Calu3 (cell line): ENCODE measurements around the gene TUBB6. TPM values are rescaled to one million over a fixed set of nuclear protein-coding genes. Genes with fewer than 3 reads are reported as not detected.

ENCODE experiments used
- BruUV-seq: library from RNA; stranded (reverse); fragments of 400-500 nt; replicated peaks from 2 replicates; lab custom pipeline; 2021; lab: Mats Ljungman, UMichigan
- CTCF ChIA-PET: fragments of 300-600 bp; sonication (Branson Sonifier 250); formaldehyde crosslinking; loops from one replicate; lab custom pipeline; 2022; ENCODE audit warnings: antibody characterized with exemption; lab: Charles Lee
- DNase-seq: peaks from one replicate; pipeline ENCODE4 v3.0.0; 2022
- H3K27ac Mint-ChIP-seq: one replicate; pipeline ENCODE4 v1.8.0; 2022; ENCODE audit warnings: mixed read lengths; ENCODE audit not compliant: unreplicated experiment
- H3K27me3 Mint-ChIP-seq: one replicate; pipeline ENCODE4 v1.8.0; 2022; ENCODE audit warnings: mixed read lengths; ENCODE audit not compliant: unreplicated experiment
- H3K36me3 Mint-ChIP-seq: one replicate; pipeline ENCODE4 v1.8.0; 2022; ENCODE audit warnings: mild to moderate bottlenecking, moderate library complexity, mixed read lengths; ENCODE audit not compliant: insufficient read depth, unreplicated experiment
- H3K4me1 Mint-ChIP-seq: one replicate; pipeline ENCODE4 v1.8.0; 2022; ENCODE audit warnings: mild to moderate bottlenecking, low read depth, mixed read lengths; ENCODE audit not compliant: unreplicated experiment
- H3K4me3 Mint-ChIP-seq: one replicate; pipeline ENCODE4 v1.8.0; 2022; ENCODE audit warnings: mild to moderate bottlenecking, low read depth, moderate library complexity, mixed read lengths; ENCODE audit not compliant: unreplicated experiment
- H3K9me3 Mint-ChIP-seq: one replicate; pipeline ENCODE4 v1.8.0; 2022; ENCODE audit warnings: low read depth, mixed read lengths; ENCODE audit not compliant: unreplicated experiment
- CTCF ChIP-seq: fragments of 200-600 bp; IDR thresholded peaks from one replicate; pipeline ENCODE4 v1.8.0; 2022; ENCODE audit warnings: antibody characterized with exemption; ENCODE audit not compliant: unreplicated experiment
- intact Hi-C: fragments of 100-400 bp; cut with micrococcal nuclease; formaldehyde crosslinking; loops from one replicate; pipeline ENCODE4 v1.10.0; 2022; ENCODE audit not compliant: unreplicated experiment
- total RNA-seq: library from RNA; stranded (reverse); gene quantifications from 2 replicates; pipeline ENCODE4 v1.2.3, GENCODE V29; 2022

Gene TUBB6
- total RNA-seq, 1 experiment from 2014 or later = 25.7 TPM

DNA sequence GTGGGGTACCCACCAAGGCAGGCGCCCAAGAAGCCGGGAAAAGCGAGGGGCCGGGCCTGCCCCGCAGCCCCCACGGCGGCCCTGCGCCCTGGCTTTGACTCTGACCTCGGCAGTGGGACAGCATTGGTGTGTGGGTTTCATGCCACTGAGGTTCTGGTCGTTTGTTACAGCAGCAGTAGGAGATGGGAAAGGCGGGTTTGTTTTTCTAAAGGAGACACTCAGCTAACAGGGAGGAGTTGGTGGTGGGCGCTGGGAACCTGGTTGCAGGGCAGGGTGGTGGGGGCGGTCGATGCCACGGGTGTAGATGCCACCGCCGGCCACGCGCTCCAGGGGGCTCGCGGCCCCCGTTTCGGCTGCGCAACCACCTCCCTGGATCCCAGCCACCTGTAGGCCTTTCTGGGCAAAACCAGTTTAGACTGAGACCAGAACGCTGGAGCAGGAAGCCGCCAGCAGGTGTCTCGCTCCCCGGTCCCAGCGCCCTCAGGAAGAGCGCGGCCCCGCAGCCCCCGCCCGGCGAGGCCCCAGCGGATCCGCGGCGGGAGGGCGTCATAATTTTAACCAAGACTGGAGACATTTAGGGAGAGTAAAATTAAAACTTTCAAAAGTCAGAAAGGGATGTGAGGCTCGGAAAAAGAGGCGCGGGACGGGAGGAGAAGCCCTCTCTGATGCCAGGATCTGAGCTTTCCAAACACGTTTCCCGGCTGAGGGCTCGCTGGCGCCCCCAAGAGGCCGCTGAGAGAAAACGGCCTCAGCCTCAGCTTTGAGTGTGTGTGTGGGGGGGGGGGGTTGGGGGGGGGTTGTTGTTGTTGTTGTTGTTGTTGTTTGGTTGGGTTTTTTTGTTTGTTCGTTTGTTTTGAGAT is 36.4 kb upstream of the TUBB6 start:
- H3K4me1 Mint-ChIP-seq = no peaks in the 10 kb centered on the region
- peaks cover 3% of the 10 kb centered on the region for H3K36me3 Mint-ChIP-seq
- H3K9me3 Mint-ChIP-seq = no peaks in the 10 kb centered on the region
- intact Hi-C loops = loop anchor here (1.0 kb wide), 1 partner anchor 37 kb away; the partner anchor contains the start of gene TUBB6
- DNase-seq = peak; percentile 85
- no TSS peak for BruUV-seq
- peak overlapping the region; percentile 77 for H3K4me3 Mint-ChIP-seq
- TF ChIP-seq CTCF = peak; percentile 90
- peaks cover 25% of the 10 kb centered on the region for H3K27me3 Mint-ChIP-seq
- H3K27ac Mint-ChIP-seq = no peak overlapping the region
- CTCF ChIA-PET = interaction anchor here (0.6 to 1.8 kb wide), 16 partner anchors 9 to 452 kb away, joined by 3 to 21 read pairs (median 6); partner anchors contain the start of gene AFG3L2

DNA sequence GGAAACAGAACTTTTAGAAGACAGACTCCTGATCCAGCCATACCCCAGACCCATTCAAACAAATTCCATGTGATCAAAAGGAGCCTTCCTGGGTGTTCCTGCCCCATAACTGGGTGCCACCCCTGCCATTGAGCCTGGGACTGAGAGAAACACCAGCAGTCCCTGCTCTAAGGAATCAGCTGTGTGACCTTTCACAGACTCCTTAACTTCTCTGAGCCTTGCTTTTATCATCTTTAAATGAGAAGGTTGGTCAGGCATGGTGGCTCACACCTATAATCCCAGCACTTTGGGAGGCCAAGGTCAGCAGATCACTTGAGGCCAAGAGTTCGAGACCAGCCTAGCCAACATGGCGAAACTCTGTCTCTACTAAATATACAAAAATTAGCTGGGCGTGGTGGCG is 33.2 kb upstream of the TUBB6 start:
- Mint-ChIP-seq H3K4me3 (no peak overlapping the region), H3K36me3 (peaks cover 3% of the 10 kb centered on the region), H3K27me3 (peaks cover 15% of the 10 kb centered on the region), H3K4me1 (no peaks in the 10 kb centered on the region), H3K9me3 (no peaks in the 10 kb centered on the region), H3K27ac (no peak overlapping the region)
- DNase-seq = no peak
- intact Hi-C loops = no loop called here
- CTCF ChIA-PET = interaction anchor here (1.8 kb wide), 1 partner anchor 13 kb away, joined by 5 read pairs; no protein-coding TSS in a partner anchor
- no TSS peak for BruUV-seq
- no peak for TF ChIP-seq CTCF

DNA sequence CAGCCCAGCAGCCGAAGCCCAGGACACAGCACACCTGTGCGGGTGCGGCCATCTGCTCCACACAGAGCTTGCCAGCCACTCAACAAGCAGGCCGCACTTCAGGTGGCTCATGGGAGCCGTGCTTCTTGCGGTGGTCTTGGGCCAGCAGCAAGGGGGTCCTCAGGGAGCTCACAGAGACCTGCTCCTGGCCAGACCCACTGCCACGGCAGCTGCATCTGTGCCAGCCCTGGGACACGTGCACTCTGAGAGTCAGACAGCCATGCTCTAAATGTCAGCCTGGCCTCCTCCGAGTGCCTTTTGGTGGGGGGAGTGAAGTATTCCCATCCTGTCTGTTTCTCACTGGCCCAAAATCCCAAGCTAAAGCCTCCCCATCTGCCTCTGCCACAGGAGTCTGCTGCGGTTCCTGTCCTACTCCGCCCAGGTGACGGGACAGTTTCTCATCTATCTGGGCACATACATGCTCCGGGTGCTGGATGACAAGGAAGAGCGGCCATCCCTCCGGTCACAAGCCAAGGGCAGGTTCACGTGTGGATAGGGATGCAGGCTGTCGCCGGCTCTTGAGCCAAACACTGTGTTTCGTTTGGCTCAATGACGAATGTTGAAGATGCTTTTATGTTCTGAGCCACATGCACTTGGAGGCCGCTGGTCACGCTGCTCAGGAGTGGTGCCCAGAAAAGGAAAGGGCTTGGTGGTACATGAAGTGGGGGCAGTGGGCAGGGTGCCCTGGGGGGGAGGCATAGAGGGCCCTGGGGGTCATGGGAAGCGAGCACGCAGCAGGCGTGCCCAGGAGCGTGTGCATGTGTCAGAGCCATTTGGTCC is 31.1 kb upstream of the TUBB6 start:
- no peak for DNase-seq
- TF ChIP-seq CTCF = no peak
- Mint-ChIP-seq H3K9me3 (no peaks in the 10 kb centered on the region), H3K36me3 (no peaks in the 10 kb centered on the region), H3K27ac (no peak overlapping the region), H3K4me3 (no peak overlapping the region), H3K4me1 (no peaks in the 10 kb centered on the region), H3K27me3 (peaks cover 15% of the 10 kb centered on the region)
- intact Hi-C loops = no loop called here
- no TSS peak for BruUV-seq
- CTCF ChIA-PET = no interaction called here

- Mint-ChIP-seq H3K36me3 (no peaks in the 10 kb centered on the region), H3K27me3 (peaks cover 11% of the 10 kb centered on the region), H3K9me3 (no peaks in the 10 kb centered on the region), H3K4me3 (no peak overlapping the region), H3K27ac (no peak overlapping the region), H3K4me1 (no peaks in the 10 kb centered on the region)
- CTCF ChIA-PET = interaction anchor here (1.0 to 1.3 kb wide), 2 partner anchors 9 to 261 kb away, joined by 3 to 8 read pairs; no protein-coding TSS in a partner anchor
- TF ChIP-seq CTCF = no peak
- BruUV-seq = no TSS peak
- DNase-seq = peak; percentile 45
- intact Hi-C loops = loop anchor here (1.0 kb wide), 1 partner anchor 50 kb away; no protein-coding TSS in a partner anchor
Observed at GRCh38 chr18:12278215-12278671, 29.8 kb upstream of the TUBB6 start.
